Fibroblast of lung (primary cell): Measurements from ENCODE around the gene CALY.

ENCODE experiments used
- EZH2 ChIP-seq: IDR thresholded peaks from 2 replicates; pipeline ENCODE4 v1.5.1; 2012; ENCODE audit warnings: low read length, control low read depth, mild to moderate bottlenecking; ENCODE audit errors: missing control alignments
- TF ChIP-seq, protein P1 (sequence below), 2 donors: IDR thresholded peaks in 1 of 2; conservative IDR thresholded peaks in 1 of 2; 1 replicate in 1 of 2; 2 replicates in 1 of 2; pipeline ENCODE4 v1.5.1; 2011 to 2012; ENCODE audit warnings: low read length in 2 of 2, control low read depth in 1 of 2, inconsistent platforms in 1 of 2, low read depth in 1 of 2, mild to moderate bottlenecking in 1 of 2

GRCh38 chr10:133277277-133277992, 59.3 kb downstream of the CALY start:
- TF ChIP-seq, protein P1, sequence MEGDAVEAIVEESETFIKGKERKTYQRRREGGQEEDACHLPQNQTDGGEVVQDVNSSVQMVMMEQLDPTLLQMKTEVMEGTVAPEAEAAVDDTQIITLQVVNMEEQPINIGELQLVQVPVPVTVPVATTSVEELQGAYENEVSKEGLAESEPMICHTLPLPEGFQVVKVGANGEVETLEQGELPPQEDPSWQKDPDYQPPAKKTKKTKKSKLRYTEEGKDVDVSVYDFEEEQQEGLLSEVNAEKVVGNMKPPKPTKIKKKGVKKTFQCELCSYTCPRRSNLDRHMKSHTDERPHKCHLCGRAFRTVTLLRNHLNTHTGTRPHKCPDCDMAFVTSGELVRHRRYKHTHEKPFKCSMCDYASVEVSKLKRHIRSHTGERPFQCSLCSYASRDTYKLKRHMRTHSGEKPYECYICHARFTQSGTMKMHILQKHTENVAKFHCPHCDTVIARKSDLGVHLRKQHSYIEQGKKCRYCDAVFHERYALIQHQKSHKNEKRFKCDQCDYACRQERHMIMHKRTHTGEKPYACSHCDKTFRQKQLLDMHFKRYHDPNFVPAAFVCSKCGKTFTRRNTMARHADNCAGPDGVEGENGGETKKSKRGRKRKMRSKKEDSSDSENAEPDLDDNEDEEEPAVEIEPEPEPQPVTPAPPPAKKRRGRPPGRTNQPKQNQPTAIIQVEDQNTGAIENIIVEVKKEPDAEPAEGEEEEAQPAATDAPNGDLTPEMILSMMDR (conservative IDR thresholded peaks at IDR 0.05 in 1 of 2, IDR thresholded peaks at IDR 0.05 in 1 of 2; ENCODE audit: low read depth in 1 of 2, low read length in 2 of 2) = no peak
- no peak for TF ChIP-seq EZH2
